ENCODE results near the gene LCN2.

Gene LCN2

GRCh38 chr9:128115187-128116103 lies 33.8 kb upstream of the LCN2 start:
- DNase-seq (ENCODE audit: low read depth), result no peak
- no peak for TF ChIP-seq CTCF (conservative IDR thresholded peaks at IDR 0.05; ENCODE audit: low read length)
- no peak overlapping the region for H3K4me3 ChIP-seq (ENCODE audit: low read length)

GRCh38 chr9:128116104-128117083 lies 32.9 kb upstream of the LCN2 start:
- no peak for DNase-seq (ENCODE audit: low read depth)
- no peak for TF ChIP-seq CTCF (conservative IDR thresholded peaks at IDR 0.05; ENCODE audit: low read length)
- no peak overlapping the region for H3K4me3 ChIP-seq (ENCODE audit: low read length)

DNA sequence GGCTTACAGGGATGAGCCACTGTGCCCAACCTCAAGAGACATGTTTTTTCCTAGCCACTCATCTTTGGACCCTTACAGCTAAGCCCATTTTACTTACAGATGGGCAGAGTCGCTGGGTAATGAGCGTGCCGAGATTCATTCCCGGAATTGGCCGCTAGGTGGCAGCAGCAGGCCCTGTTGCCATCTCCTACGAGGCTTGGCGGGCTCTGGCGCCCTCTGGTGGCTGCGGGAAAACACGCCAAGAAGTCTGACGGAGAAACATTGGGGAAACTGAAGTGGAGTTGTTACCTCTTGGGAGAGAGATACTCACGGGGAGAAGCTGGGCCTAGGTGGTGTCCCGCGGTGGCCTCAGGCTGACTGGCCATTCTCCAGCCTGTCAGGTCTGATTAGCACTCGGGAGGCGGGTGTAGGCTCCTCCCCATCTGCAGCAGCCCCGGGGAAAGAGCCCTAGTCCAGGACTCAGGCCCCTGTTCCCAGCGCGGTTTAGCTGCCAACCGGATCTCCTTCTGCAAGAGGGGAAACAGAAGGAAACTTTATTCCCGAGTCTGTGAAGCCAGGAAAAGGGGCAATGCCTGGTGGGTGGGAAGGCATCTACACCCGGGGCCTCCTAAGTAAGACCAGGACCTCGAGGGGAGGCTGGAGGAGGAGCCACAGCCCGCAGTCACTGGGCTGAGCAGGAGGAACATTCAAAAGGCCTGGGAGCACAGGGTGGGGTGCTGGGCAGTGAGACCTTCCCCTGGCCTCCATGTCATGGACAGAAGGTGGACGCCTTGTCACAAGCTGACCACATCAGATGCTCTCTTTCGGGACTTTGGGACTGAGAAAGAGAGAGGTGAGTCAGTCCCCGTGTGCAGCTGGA lies 31.4 kb upstream of the LCN2 start:
- DNase-seq (ENCODE audit: low read depth), result peak; percentile 81
- TF ChIP-seq CTCF (conservative IDR thresholded peaks at IDR 0.05; ENCODE audit: low read length), result peak; percentile 100
- no peak overlapping the region for H3K4me3 ChIP-seq (ENCODE audit: low read length)

GRCh38 chr9:128118472-128118857 lies 30.8 kb upstream of the LCN2 start:
- TF ChIP-seq CTCF (conservative IDR thresholded peaks at IDR 0.05; ENCODE audit: low read length), result no peak
- no peak for DNase-seq (ENCODE audit: low read depth)
- H3K4me3 ChIP-seq (ENCODE audit: low read length), result no peak overlapping the region

- no peak for TF ChIP-seq CTCF (conservative IDR thresholded peaks at IDR 0.05; ENCODE audit: low read length)
- no peak overlapping the region for H3K4me3 ChIP-seq (ENCODE audit: low read length)
- no peak for DNase-seq (ENCODE audit: low read depth)
These were observed 30.1 kb upstream of the LCN2 start for GRCh38 chr9:128118971-128119665.
